Naive thymus-derived CD4-positive, alpha-beta T cell (primary cell): Measurements from ENCODE around the gene MALT1. TPM values are rescaled to one million over a fixed set of nuclear protein-coding genes. Genes with fewer than 3 reads are reported as not detected.

Source experiments
- ATAC-seq: fragments of 150-1000 bp; cut with Tn5 transposase; 2 replicates; pipeline ENCODE4 v1.10.0; 2021; ENCODE audit warnings: mild to moderate bottlenecking, moderate library complexity
- CTCF ChIA-PET: fragments of 350-600 bp; sonication (Branson Sonifier 250); formaldehyde crosslinking; loops from one replicate; lab custom pipeline; 2021; ENCODE audit warnings: antibody characterized with exemption; lab: Charles Lee
- POLR2A ChIA-PET: fragments of 350-600 bp; sonication (Branson Sonifier 250); formaldehyde crosslinking; loops from one replicate; lab custom pipeline; 2021; ENCODE audit warnings: antibody characterized with exemption, inconsistent platforms; lab: Charles Lee
- DNase-seq, 9 donors: peaks; one replicate each; pipeline versions ENCODE4 v3.0.0 to v3.0.0-alpha.2; 2020 to 2022; ENCODE audit warnings: mixed read lengths in 1 of 9
- H3K27ac ChIP-seq: one replicate; pipeline ENCODE4 v1.7.0; 2013; ENCODE audit warnings: mild to moderate bottlenecking, low read depth, low read length, moderate library complexity
- H3K27me3 ChIP-seq, 2 donors: one replicate each; pipeline ENCODE4 v1.7.0; 2013; ENCODE audit warnings: low read length in 2 of 2, mild to moderate bottlenecking in 2 of 2, moderate library complexity in 2 of 2; ENCODE audit not compliant: control insufficient read depth in 2 of 2, insufficient read depth in 2 of 2
- H3K36me3 ChIP-seq, 3 experiments: 1 replicate in 2 of 3; 2 replicates in 1 of 3; pipeline ENCODE4 v1.7.0; 2013; ENCODE audit warnings: low read length in 3 of 3, mild to moderate bottlenecking in 3 of 3, moderate library complexity in 1 of 3; ENCODE audit not compliant: insufficient read depth in 3 of 3, control insufficient read depth in 2 of 3
- H3K4me1 ChIP-seq, 2 donors: one replicate each; pipeline ENCODE4 v1.7.0; 2013; ENCODE audit warnings: low read length in 2 of 2, mild to moderate bottlenecking in 2 of 2, moderate library complexity in 1 of 2; ENCODE audit not compliant: control insufficient read depth in 2 of 2, insufficient read depth in 2 of 2
- H3K4me3 ChIP-seq: 2 replicates; pipeline ENCODE4 v1.7.0; 2013; ENCODE audit warnings: mild to moderate bottlenecking, low read length
- H3K9me3 ChIP-seq, 3 experiments: 1 replicate in 2 of 3; 2 replicates in 1 of 3; pipeline ENCODE4 v1.7.0; 2013; ENCODE audit warnings: low read length in 3 of 3; ENCODE audit not compliant: control insufficient read depth in 2 of 3
- H3K27ac Mint-ChIP-seq, 9 donors: one replicate each; pipeline ENCODE4 v1.8.0; 2020 to 2022; ENCODE audit warnings: mixed read lengths in 9 of 9, mild to moderate bottlenecking in 8 of 9, moderate library complexity in 5 of 9, inconsistent platforms in 2 of 9
- H3K27me3 Mint-ChIP-seq, 5 donors: one replicate each; pipeline ENCODE4 v1.8.0; 2021 to 2022; ENCODE audit warnings: mixed read lengths in 5 of 5, mild to moderate bottlenecking in 1 of 5
- H3K36me3 Mint-ChIP-seq, 5 donors: one replicate each; pipeline ENCODE4 v1.8.0; 2020 to 2022; ENCODE audit warnings: mixed read lengths in 5 of 5, mild to moderate bottlenecking in 3 of 5, inconsistent platforms in 1 of 5
- H3K4me1 Mint-ChIP-seq, 7 donors: one replicate each; pipeline ENCODE4 v1.8.0; 2020 to 2022; ENCODE audit warnings: mixed read lengths in 7 of 7, mild to moderate bottlenecking in 3 of 7, inconsistent platforms in 1 of 7
- H3K4me3 Mint-ChIP-seq, 10 donors: one replicate each; pipeline ENCODE4 v1.8.0; 2020 to 2022; ENCODE audit warnings: mild to moderate bottlenecking in 10 of 10, mixed read lengths in 10 of 10, moderate library complexity in 6 of 10, inconsistent platforms in 2 of 10
- H3K9me3 Mint-ChIP-seq, 11 donors: one replicate each; pipeline ENCODE4 v1.8.0; 2020 to 2022; ENCODE audit warnings: mixed read lengths in 11 of 11, mild to moderate bottlenecking in 4 of 11, inconsistent platforms in 1 of 11, moderate library complexity in 1 of 11
- intact Hi-C, 2 donors: fragments of 100-400 bp; cut with micrococcal nuclease; formaldehyde crosslinking; loops; one replicate each; pipeline ENCODE4 v1.15.1; 2023
- polyA plus RNA-seq, 2 donors: library from polyadenylated mRNA; unstranded; fragments of 300-500 nt; fragmentation: Illumina TruSeq; gene quantifications; one replicate each; pipeline ENCODE4 v1.2.3, GENCODE V29; 2021
- total RNA-seq, 6 experiments: library from RNA in 5 of 6; stranded (reverse) in 5 of 6; gene quantifications; 1 replicate in 5 of 6; 2 replicates in 1 of 6; pipeline ENCODE4 v1.2.3 and lab custom pipeline; 2021 to 2026

The MALT1 gene
- total and polyA plus RNA-seq, 7 experiments from 2014 or later = 43.8 to 101 (median 67.9) TPM

DNA sequence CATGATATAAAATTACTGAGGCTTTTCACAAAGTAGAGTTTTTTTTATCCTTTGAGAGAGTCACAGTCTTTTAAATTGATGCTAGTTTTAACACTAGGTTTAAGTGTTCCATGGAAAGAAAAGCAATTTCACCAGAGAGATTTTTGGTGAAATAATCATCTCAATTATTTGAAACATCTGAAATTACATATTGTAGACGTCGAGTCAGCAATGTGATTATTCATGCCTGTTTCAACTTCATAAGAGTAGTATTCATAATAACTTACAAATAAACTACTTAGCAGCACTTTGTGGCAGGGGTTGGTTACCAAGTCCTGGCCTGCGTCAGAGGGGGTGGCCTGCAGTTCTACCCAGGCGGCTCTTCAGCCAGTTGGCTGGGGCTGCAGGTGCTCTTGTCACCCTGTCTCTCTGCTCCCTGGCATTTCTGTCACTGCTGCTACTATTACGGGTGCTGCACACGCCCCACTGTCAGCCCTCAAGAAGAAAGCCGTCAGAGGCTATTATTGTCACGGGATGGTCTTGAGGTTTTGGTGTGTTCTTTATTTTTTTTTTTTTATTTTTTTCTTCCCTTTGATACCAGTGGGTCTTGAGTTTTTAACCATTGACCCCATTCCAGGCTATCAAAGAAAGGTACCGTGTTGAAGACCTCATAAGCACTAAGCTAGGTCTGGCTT, 50.4 kb downstream of the MALT1 start:
- H3K36me3 Mint-ChIP-seq = peaks cover 2 to 43% (median 33%) of the 10 kb centered on the region in 5 donors
- no peaks in the 10 kb centered on the region for H3K9me3 ChIP-seq
- no peak overlapping the region for H3K27ac ChIP-seq
- H3K9me3 Mint-ChIP-seq = no peaks in the 10 kb centered on the region
- POLR2A ChIA-PET = interaction anchor here (0.7 kb wide), 2 partner anchors 158 to 182 kb away, joined by 3 read pairs; no protein-coding TSS in a partner anchor
- no peak overlapping the region for H3K4me3 ChIP-seq
- peaks cover 0 to 6% (median 4%) of the 10 kb centered on the region in 3 experiments for H3K36me3 ChIP-seq
- DNase-seq (peak in 3 of 9 donors; percentile 10 to 29 (median 25)), ATAC-seq (peak; percentile 70)
- peak overlapping the region in 6 of 9 donors; percentile 23 to 54 (median 40) for H3K27ac Mint-ChIP-seq
- CTCF ChIA-PET = interaction anchor here (0.7 kb wide), 1 partner anchor 50 kb away, joined by 3 read pairs; no protein-coding TSS in a partner anchor
- H3K27me3 Mint-ChIP-seq = no peaks in the 10 kb centered on the region
- H3K27me3 ChIP-seq = no peaks in the 10 kb centered on the region
- H3K4me1 ChIP-seq = peaks cover under 1 to 4% of the 10 kb centered on the region in 2 donors
- H3K4me3 Mint-ChIP-seq = no peak overlapping the region
- peaks cover 6 to 60% (median 52%) of the 10 kb centered on the region in 7 donors for H3K4me1 Mint-ChIP-seq
- intact Hi-C loops = loop anchor here in 1 of 2 donors (1.0 kb wide), 1 partner anchor 7 kb away; no protein-coding TSS in a partner anchor

DNA sequence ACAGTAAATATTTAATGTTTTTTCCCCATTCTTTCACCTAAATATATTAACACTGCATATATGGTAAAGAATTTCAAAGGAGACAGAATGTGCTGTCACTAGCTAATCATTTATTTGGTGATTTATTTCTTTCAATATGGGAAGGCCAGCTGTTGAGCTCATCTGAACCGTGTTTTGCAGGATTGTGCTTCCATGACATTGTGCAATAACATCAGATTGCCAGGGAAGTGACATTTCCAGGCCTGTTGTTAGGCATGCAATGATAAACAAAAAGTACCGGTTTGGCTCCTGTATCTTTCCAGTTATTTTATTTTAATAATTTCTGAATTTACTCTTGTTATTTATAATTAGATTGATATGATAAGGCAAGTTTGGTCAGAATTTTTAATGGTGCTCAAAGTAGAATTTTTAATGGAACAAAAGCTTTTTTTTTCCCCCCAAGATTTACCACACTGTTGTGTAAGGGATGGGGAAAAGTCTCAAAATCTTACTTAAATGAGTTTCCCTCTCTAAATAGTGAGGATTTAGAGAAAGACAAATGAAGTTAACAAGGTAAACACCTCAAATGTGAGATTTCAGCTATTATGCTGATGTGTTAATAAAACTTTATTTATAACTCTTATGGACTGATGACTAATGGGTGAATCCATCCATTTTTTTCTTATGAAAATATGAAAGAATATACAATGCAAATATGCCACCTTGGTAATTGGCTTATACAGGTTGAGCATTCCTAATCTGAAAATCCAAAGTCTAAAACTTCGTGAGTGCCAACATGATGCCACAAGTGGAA, 52.7 kb downstream of the MALT1 start:
- Mint-ChIP-seq H3K27ac (peak overlapping the region in 1 of 9 donors; percentile 36), H3K4me3 (no peak overlapping the region), H3K4me1 (peaks cover 0 to 52% (median 32%) of the 10 kb centered on the region in 7 donors), H3K9me3 (no peaks in the 10 kb centered on the region), H3K36me3 (peaks cover 0 to 42% (median 22%) of the 10 kb centered on the region in 5 donors), H3K27me3 (no peaks in the 10 kb centered on the region)
- ATAC-seq = no peak
- H3K27ac ChIP-seq = no peak overlapping the region
- H3K27me3 ChIP-seq = no peaks in the 10 kb centered on the region
- no peaks in the 10 kb centered on the region for H3K4me1 ChIP-seq
- intact Hi-C loops = no loop called here
- ChIA-PET CTCF (interaction anchor here (1.7 kb wide), 1 partner anchor 39 kb away, joined by 7 read pairs; no protein-coding TSS in a partner anchor), POLR2A (interaction anchor here (0.6 to 2.0 kb wide), 4 partner anchors 53 to 162 kb away, joined by 3 to 5 read pairs (median 4); partner anchors contain the start of gene MALT1)
- DNase-seq = no peak
- peaks cover 0 to 11% (median 4%) of the 10 kb centered on the region in 3 experiments for H3K36me3 ChIP-seq
- H3K9me3 ChIP-seq = no peaks in the 10 kb centered on the region
- H3K4me3 ChIP-seq = no peak overlapping the region

DNA sequence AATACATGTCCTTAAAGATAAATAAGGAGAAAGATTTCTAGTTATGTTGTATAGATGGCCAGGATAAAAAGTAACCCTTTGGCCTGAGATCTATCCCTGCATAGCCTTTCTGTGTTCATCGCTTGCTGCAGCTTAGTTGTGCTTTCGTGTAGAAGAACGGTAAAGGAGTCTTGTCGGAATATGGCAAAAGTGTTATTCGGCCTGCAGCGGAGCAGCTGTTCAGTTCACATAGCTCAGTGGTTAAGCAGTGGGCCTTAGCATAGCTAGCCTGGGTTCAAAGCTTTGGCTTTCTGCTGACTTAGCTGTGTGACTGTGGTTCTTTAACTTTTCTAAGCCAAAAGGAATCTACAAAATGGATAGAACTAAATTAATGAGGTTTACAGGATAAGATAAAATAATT, 55.4 kb downstream of the MALT1 start:
- ChIA-PET POLR2A (interaction anchor here (1.1 kb wide), 1 partner anchor 56 kb away, joined by 4 read pairs; the partner anchor contains the start of gene MALT1), CTCF (interaction anchor here (0.6 to 0.7 kb wide), 2 partner anchors 202 to 229 kb away, joined by 3 to 6 read pairs; no protein-coding TSS in a partner anchor)
- no peaks in the 10 kb centered on the region for H3K9me3 Mint-ChIP-seq
- no peak overlapping the region for H3K4me3 Mint-ChIP-seq
- no peaks in the 10 kb centered on the region for H3K27me3 Mint-ChIP-seq
- Histone ChIP-seq H3K9me3 (no peaks in the 10 kb centered on the region), H3K36me3 (peaks cover 0 to 9% (median 0%) of the 10 kb centered on the region in 3 experiments), H3K27ac (no peak overlapping the region), H3K4me1 (no peaks in the 10 kb centered on the region), H3K27me3 (no peaks in the 10 kb centered on the region), H3K4me3 (no peak overlapping the region)
- intact Hi-C loops = no loop called here
- H3K36me3 Mint-ChIP-seq = peaks cover 0 to 51% (median 19%) of the 10 kb centered on the region in 5 donors
- DNase-seq (no peak), ATAC-seq (no peak)
- H3K4me1 Mint-ChIP-seq = peaks cover 2 to 37% (median 15%) of the 10 kb centered on the region in 7 donors
- peak overlapping the region in 2 of 9 donors; percentile 2 to 67 for H3K27ac Mint-ChIP-seq

DNA sequence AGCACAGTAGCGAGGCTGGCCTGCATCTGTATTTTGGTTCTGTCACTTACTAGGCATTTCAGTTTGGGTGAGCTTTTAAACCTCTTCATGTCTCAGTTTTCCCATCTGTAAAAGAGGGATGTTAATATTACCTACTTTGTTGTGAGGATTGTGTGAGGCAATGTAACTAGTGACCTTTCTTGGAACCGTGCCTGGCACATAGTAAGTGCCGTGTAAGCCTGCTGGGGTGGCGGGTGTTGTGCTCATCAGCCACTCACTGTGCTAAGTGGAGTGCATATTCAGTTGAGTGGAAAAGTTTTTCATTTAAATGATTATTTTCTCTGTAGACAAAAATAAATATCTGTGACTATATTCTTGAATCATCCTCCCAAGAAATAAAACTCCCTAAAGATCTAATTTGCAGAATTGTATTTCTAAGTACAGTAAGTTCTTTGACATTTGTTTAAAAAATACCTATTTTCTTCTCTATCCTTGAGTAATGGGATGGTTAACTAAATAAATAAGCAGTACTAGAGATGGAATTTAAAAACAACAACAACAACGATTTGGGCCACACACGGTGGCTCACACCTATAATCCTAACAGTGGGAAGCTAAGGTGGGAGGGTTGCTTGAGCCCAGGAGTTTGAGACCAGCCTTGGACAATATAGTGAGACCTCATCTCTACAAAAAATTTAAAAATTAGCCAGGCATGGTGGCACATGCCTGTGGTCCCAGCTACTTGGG, 56.7 kb downstream of the MALT1 start:
- H3K36me3 ChIP-seq = peaks cover 0 to 11% (median 0%) of the 10 kb centered on the region in 3 experiments
- ATAC-seq = no peak
- H3K4me3 Mint-ChIP-seq = no peak overlapping the region
- H3K9me3 Mint-ChIP-seq = no peaks in the 10 kb centered on the region
- ChIA-PET POLR2A (interaction anchor here (0.7 kb wide), 1 partner anchor 566 kb away, joined by 9 read pairs; no protein-coding TSS in a partner anchor), CTCF (no interaction called here)
- no peaks in the 10 kb centered on the region for H3K4me1 ChIP-seq
- no peaks in the 10 kb centered on the region for H3K27me3 Mint-ChIP-seq
- peaks cover 0 to 50% (median 20%) of the 10 kb centered on the region in 5 donors for H3K36me3 Mint-ChIP-seq
- intact Hi-C loops = no loop called here
- no peaks in the 10 kb centered on the region for H3K27me3 ChIP-seq
- no peak for DNase-seq
- H3K4me3 ChIP-seq = no peak overlapping the region
- peaks cover 2 to 28% (median 8%) of the 10 kb centered on the region in 7 donors for H3K4me1 Mint-ChIP-seq
- no peaks in the 10 kb centered on the region for H3K9me3 ChIP-seq
- H3K27ac ChIP-seq = no peak overlapping the region
- H3K27ac Mint-ChIP-seq = peak overlapping the region in 5 of 9 donors; percentile 6 to 73 (median 55)

DNA sequence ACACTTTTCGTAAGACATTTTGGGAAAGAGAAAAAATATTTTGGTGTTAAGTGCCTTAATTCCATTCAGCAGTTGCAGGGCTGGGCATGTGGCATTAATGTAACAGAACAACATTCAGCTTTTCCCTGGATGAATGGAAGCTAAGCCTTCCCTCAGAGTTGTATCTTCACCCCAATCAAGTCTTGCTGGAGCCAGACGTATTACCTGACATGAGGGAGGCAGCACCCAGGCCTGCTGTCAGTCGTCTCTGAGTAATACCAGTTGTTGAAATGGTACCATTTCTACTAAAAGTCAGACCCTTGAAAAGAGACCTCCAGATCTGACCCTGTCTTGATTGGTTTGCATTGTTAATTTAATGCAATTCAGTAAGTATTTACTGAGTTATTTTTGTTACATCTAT, 57.5 kb downstream of the MALT1 start:
- intact Hi-C loops = no loop called here
- H3K4me3 Mint-ChIP-seq = no peak overlapping the region
- Histone ChIP-seq H3K4me3 (no peak overlapping the region), H3K27me3 (no peaks in the 10 kb centered on the region), H3K27ac (no peak overlapping the region), H3K4me1 (no peaks in the 10 kb centered on the region), H3K36me3 (peaks cover 0 to 13% (median 0%) of the 10 kb centered on the region in 3 experiments), H3K9me3 (no peaks in the 10 kb centered on the region)
- peaks cover 0 to 49% (median 19%) of the 10 kb centered on the region in 5 donors for H3K36me3 Mint-ChIP-seq
- H3K27me3 Mint-ChIP-seq = no peaks in the 10 kb centered on the region
- H3K27ac Mint-ChIP-seq = peak overlapping the region in 3 of 9 donors; percentile 23 to 55 (median 27)
- CTCF ChIA-PET = no interaction called here
- POLR2A ChIA-PET = no interaction called here
- ATAC-seq (no peak), DNase-seq (no peak)
- no peaks in the 10 kb centered on the region for H3K9me3 Mint-ChIP-seq
- H3K4me1 Mint-ChIP-seq = peaks cover 2 to 23% (median 8%) of the 10 kb centered on the region in 7 donors

DNA sequence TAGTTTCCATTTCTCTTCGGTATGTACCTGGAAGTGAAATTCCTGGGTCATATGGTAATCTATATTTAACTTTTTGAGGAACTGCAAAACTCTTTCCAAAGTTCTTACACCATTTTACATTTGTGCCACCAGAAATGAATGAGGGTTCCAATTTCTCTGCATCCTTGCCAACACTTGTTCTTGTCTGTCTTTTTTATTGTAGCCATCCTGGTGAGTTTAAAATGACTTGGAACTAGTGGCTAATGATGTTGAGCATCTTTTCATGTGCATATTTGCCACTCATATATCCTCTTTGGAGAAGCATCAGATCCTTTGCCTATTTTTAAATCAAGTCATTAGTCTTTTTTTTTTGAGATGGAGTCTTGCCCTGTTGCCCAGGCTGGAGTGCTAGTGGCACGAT, 59.4 kb downstream of the MALT1 start:
- no peaks in the 10 kb centered on the region for H3K9me3 ChIP-seq
- Mint-ChIP-seq H3K36me3 (peaks cover 0 to 59% (median 30%) of the 10 kb centered on the region in 5 donors), H3K9me3 (no peaks in the 10 kb centered on the region), H3K4me1 (peaks cover 2 to 23% (median 8%) of the 10 kb centered on the region in 7 donors), H3K4me3 (no peak overlapping the region), H3K27ac (peak overlapping the region in 4 of 9 donors; percentile 7 to 48 (median 32)), H3K27me3 (no peaks in the 10 kb centered on the region)
- H3K27me3 ChIP-seq = no peaks in the 10 kb centered on the region
- DNase-seq (no peak), ATAC-seq (no peak)
- H3K4me3 ChIP-seq = no peak overlapping the region
- ChIA-PET POLR2A (no interaction called here), CTCF (no interaction called here)
- intact Hi-C loops = no loop called here
- no peaks in the 10 kb centered on the region for H3K4me1 ChIP-seq
- H3K27ac ChIP-seq = no peak overlapping the region
- H3K36me3 ChIP-seq = peaks cover 0 to 30% (median 0%) of the 10 kb centered on the region in 3 experiments
